IMR-90 (cell line): ENCODE measurements around the gene VPS13A. TPM values are rescaled to one million over a fixed set of nuclear protein-coding genes. Genes with fewer than 3 reads are reported as not detected.
A peak's percentile ranks its signal among the peaks of the same experiment; 100 is the strongest.

Experiments
- ATAC-seq: fragments of 200-7000 bp; cut with Tn5 transposase; 2 replicates; pipeline ENCODE4 v1.9.1; 2020; ENCODE audit warnings: low read depth, mild to moderate bottlenecking, moderate library complexity
- BruUV-seq: library from RNA; stranded (reverse); fragments of 400-500 nt; replicated peaks from 2 replicates; lab custom pipeline; 2021; lab: Mats Ljungman, UMichigan
- CTCF ChIA-PET: fragments of 300-600 bp; formaldehyde crosslinking; extraction: SDS; loops from one replicate; lab custom pipeline; 2021; ENCODE audit warnings: antibody characterized with exemption; lab: Yijun Ruan, JAX
- POLR2A ChIA-PET: fragments of 300-600 bp; sonication (Branson Sonifier 250); formaldehyde crosslinking; loops from one replicate; lab custom pipeline; 2022; ENCODE audit warnings: antibody characterized with exemption; ENCODE audit not compliant: unreplicated experiment; lab: Charles Lee
- DNase-seq: peaks from one replicate; pipeline ENCODE4 v3.0.0; 2013
- H2AFZ ChIP-seq: replicated peaks from 2 replicates; pipeline ENCODE3; 2013; ENCODE audit warnings: low read length, mild to moderate bottlenecking; ENCODE audit not compliant: poor library complexity
- H2AK5ac ChIP-seq: 2 replicates; pipeline ENCODE4 v1.6.1; 2013; ENCODE audit warnings: low read depth, low read length, inconsistent platforms
- H2AK9ac ChIP-seq: replicated peaks from 2 replicates; pipeline ENCODE3; 2013; ENCODE audit warnings: mild to moderate bottlenecking, low read depth, low read length, moderate library complexity; ENCODE audit not compliant: poor library complexity
- H2BK120ac ChIP-seq: 2 replicates; pipeline ENCODE4 v1.6.1; 2013; ENCODE audit warnings: low read depth, low read length, inconsistent platforms
- H2BK15ac ChIP-seq: 3 replicates; pipeline ENCODE4 v1.6.1; 2013; ENCODE audit warnings: low read depth, low read length, inconsistent platforms
- H2BK20ac ChIP-seq: 2 replicates; pipeline ENCODE4 v1.6.1; 2013; ENCODE audit warnings: low read depth, mild to moderate bottlenecking, inconsistent platforms, low read length, moderate library complexity
- H2BK5ac ChIP-seq: 2 replicates; pipeline ENCODE4 v1.6.1; 2013; ENCODE audit warnings: mild to moderate bottlenecking, low read depth, low read length, inconsistent platforms; ENCODE audit not compliant: poor library complexity, severe bottlenecking
- H3K14ac ChIP-seq: replicated peaks from 2 replicates; pipeline ENCODE4 v1.6.1; 2013; ENCODE audit warnings: low read depth, low read length, inconsistent platforms
- H3K18ac ChIP-seq: 2 replicates; pipeline ENCODE4 v1.6.1; 2013; ENCODE audit warnings: low read depth, low read length, control low read depth
- H3K23ac ChIP-seq: 2 replicates; pipeline ENCODE4 v1.6.1; 2013; ENCODE audit warnings: low read depth, low read length, inconsistent platforms
- H3K27ac ChIP-seq: 2 replicates; pipeline ENCODE4 v1.5.1; 2013; ENCODE audit warnings: mild to moderate bottlenecking, control low read depth, low read length; ENCODE audit not compliant: insufficient read depth
- H3K27me3 ChIP-seq: 2 replicates; pipeline ENCODE4 v1.6.1; 2013; ENCODE audit warnings: low read length; ENCODE audit not compliant: control insufficient read depth, insufficient read depth
- H3K36me3 ChIP-seq: 2 replicates; pipeline ENCODE4 v1.6.1; 2013; ENCODE audit warnings: low read length, mixed read lengths; ENCODE audit not compliant: control insufficient read depth, insufficient read depth
- H3K4ac ChIP-seq: 2 replicates; pipeline ENCODE4 v1.6.1; 2013; ENCODE audit warnings: low read depth, low read length, inconsistent platforms
- H3K4me1 ChIP-seq: 2 replicates; pipeline ENCODE4 v1.6.1; 2013; ENCODE audit warnings: low read length, mixed read lengths; ENCODE audit not compliant: control insufficient read depth, insufficient read depth
- H3K4me2 ChIP-seq: 2 replicates; pipeline ENCODE4 v1.6.1; 2013; ENCODE audit warnings: low read depth, mild to moderate bottlenecking, control low read depth, low read length, moderate library complexity
- H3K4me3 ChIP-seq: 2 replicates; pipeline ENCODE4 v1.5.1; 2013; ENCODE audit warnings: low read depth, mild to moderate bottlenecking, control low read depth, low read length, moderate library complexity; ENCODE audit not compliant: insufficient read depth
- H3K56ac ChIP-seq: 2 replicates; pipeline ENCODE4 v1.6.1; 2013; ENCODE audit warnings: low read length, inconsistent platforms; ENCODE audit not compliant: insufficient read depth; ENCODE audit errors: extremely low read depth
- H3K79me1 ChIP-seq, 2 experiments: 2 replicates each; pipeline ENCODE4 v1.6.1; 2013; ENCODE audit warnings: low read length in 2 of 2, inconsistent platforms in 1 of 2, low read depth in 1 of 2
- H3K9ac ChIP-seq: 2 replicates; pipeline ENCODE4 v1.6.1; 2013; ENCODE audit warnings: low read depth, low read length, control low read depth
- H3K9me1 ChIP-seq: 2 replicates; pipeline ENCODE4 v1.6.1; 2013; ENCODE audit warnings: low read length, inconsistent platforms; ENCODE audit not compliant: insufficient read depth
- H3K9me3 ChIP-seq: 2 replicates; pipeline ENCODE4 v1.6.1; 2013; ENCODE audit warnings: low read length; ENCODE audit not compliant: control insufficient read depth, insufficient read depth
- H4K20me1 ChIP-seq: 2 replicates; pipeline ENCODE4 v1.6.1; 2013; ENCODE audit warnings: low read length, inconsistent platforms; ENCODE audit not compliant: insufficient read depth
- H4K5ac ChIP-seq: 2 replicates; pipeline ENCODE4 v1.6.1; 2013; ENCODE audit warnings: mild to moderate bottlenecking, low read depth, low read length, control low read depth
- H4K8ac ChIP-seq, 2 experiments: 2 replicates each; pipeline ENCODE4 v1.6.1; 2013; ENCODE audit warnings: low read depth in 2 of 2, low read length in 2 of 2, control low read depth in 1 of 2, inconsistent platforms in 1 of 2
- H4K91ac ChIP-seq: 2 replicates; pipeline ENCODE4 v1.6.1; 2013; ENCODE audit warnings: low read depth, low read length, inconsistent platforms; ENCODE audit not compliant: insufficient read depth
- BHLHE40 ChIP-seq: fragments of 150-350 bp; IDR thresholded peaks from 2 replicates; pipeline ENCODE4 v1.6.1; 2016; ENCODE audit warnings: mild to moderate bottlenecking, low read depth, low read length
- CEBPB ChIP-seq: IDR thresholded peaks from 2 replicates; pipeline ENCODE4 v1.6.1; 2012; ENCODE audit warnings: low read depth, low read length, improper control_type of control experiment
- NFE2L2 ChIP-seq: fragments of 150-350 bp; IDR thresholded peaks from 2 replicates; pipeline ENCODE4 v1.6.1; 2016; ENCODE audit warnings: low read depth, mild to moderate bottlenecking, low read length
- RCOR1 ChIP-seq: IDR thresholded peaks from 2 replicates; pipeline ENCODE4 v1.6.1; 2012; ENCODE audit warnings: mild to moderate bottlenecking, low read length, improper control_type of control experiment; ENCODE audit not compliant: insufficient replicate concordance
- WGBS, 2 experiments: methylation state at CpG; one replicate each; pipeline versions ENCODE4 v1.1.5 to v1.1.7; 2013; ENCODE audit warnings: missing lambda C conversion rate in 2 of 2; ENCODE audit not compliant: insufficient read length in 1 of 2; ENCODE audit errors: extremely low coverage in 2 of 2; 5-methylcytosine and 5-hydroxymethylcytosine counted together
- dilution Hi-C: fragments of 300-500 bp; cut with HindIII; formaldehyde crosslinking; loops from one replicate; pipeline ENCODE4 v1.14.3; 2018; ENCODE audit warnings: low sequenced_read_pairs; ENCODE audit not compliant: unreplicated experiment
- in situ Hi-C: fragments of 300-500 bp; cut with MboI; formaldehyde crosslinking; loops from 3 replicates; pipeline ENCODE4 v1.14.3; 2019; ENCODE audit warnings: low sequenced_read_pairs, inconsistent platforms, mixed read lengths
- intact Hi-C: fragments of 100-400 bp; cut with micrococcal nuclease; formaldehyde crosslinking; loops from 2 replicates; pipeline ENCODE4 v1.10.0; 2022
- polyA plus RNA-seq, 3 experiments: library from polyadenylated mRNA; depleted of rRNA; stranded (reverse); fragments of >200 nt; gene quantifications; 2 replicates each; pipeline ENCODE4 v1.2.3, GENCODE V29; 2012; ENCODE audit warnings: low replicate concordance in 1 of 3
- total RNA-seq: library from RNA; depleted of rRNA; stranded (reverse); fragments of >200 nt; gene quantifications from 2 replicates; pipeline ENCODE4 v1.2.3, GENCODE V29; 2012
- TF ChIP-seq, protein P1 (sequence below): conservative IDR thresholded peaks from 2 replicates; pipeline ENCODE4 v1.5.1; 2012; ENCODE audit warnings: mild to moderate bottlenecking, low read depth, low read length, improper control_type of control experiment

Gene VPS13A
- total and polyA plus RNA-seq, 2 of the 4 experiments (the other 2 are of a cell fraction) = 10.4 to 26.5 TPM

DNA sequence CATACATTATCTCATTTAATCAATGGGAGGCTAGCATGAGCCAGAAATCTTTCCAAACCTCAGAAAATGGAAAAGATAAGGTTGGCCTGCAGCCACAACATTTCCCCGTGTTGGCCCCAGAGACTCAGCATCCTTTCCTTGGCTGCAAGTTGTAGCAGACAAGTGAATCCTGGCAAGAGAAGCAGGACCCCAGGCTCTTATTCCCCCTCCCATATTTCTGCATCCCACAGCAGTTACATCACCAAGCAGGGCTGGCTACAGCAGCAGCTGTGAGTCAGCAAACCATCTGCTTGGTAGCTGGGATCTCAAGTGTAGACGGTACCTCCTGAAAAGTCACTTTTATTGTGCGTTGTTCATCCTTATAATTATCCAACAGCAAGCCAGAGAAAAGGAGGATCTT is 258.4 kb downstream of the VPS13A start:
- no peaks in the 10 kb centered on the region for H3K27me3 ChIP-seq
- POLR2A ChIA-PET = no interaction called here
- DNase-seq (peak; percentile 64), ATAC-seq (peak; percentile 41; the same call in 1 of the 2 replicates)
- no peak overlapping the region for H3K4ac ChIP-seq
- H4K8ac ChIP-seq = no peak overlapping the region
- TF ChIP-seq RCOR1 (no peak), CEBPB (0 out of 2 replicates have a peak, but pooled peaks have one; percentile 38), BHLHE40 (no peak), NFE2L2 (peak; percentile 23; the same call in 1 of the 2 replicates)
- TF ChIP-seq, protein P1, sequence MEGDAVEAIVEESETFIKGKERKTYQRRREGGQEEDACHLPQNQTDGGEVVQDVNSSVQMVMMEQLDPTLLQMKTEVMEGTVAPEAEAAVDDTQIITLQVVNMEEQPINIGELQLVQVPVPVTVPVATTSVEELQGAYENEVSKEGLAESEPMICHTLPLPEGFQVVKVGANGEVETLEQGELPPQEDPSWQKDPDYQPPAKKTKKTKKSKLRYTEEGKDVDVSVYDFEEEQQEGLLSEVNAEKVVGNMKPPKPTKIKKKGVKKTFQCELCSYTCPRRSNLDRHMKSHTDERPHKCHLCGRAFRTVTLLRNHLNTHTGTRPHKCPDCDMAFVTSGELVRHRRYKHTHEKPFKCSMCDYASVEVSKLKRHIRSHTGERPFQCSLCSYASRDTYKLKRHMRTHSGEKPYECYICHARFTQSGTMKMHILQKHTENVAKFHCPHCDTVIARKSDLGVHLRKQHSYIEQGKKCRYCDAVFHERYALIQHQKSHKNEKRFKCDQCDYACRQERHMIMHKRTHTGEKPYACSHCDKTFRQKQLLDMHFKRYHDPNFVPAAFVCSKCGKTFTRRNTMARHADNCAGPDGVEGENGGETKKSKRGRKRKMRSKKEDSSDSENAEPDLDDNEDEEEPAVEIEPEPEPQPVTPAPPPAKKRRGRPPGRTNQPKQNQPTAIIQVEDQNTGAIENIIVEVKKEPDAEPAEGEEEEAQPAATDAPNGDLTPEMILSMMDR = no peak
- CTCF ChIA-PET = no interaction called here
- no peak overlapping the region for H3K14ac ChIP-seq
- no peak overlapping the region for H2AFZ ChIP-seq
- H2BK5ac ChIP-seq = no peak overlapping the region
- no peak overlapping the region for H3K9ac ChIP-seq
- no peak overlapping the region for H3K27ac ChIP-seq
- intact Hi-C loops (no loop called here), dilution Hi-C loops (no loop called here), in situ Hi-C loops (loop anchor here (5.0 to 10.0 kb wide), 2 partner anchors 312 to 599 kb away; partner anchors contain the start of gene GNAQ)
- no peaks in the 10 kb centered on the region for H3K36me3 ChIP-seq
- no peak overlapping the region for H3K4me2 ChIP-seq
- H2AK5ac ChIP-seq = no peak overlapping the region
- no peak overlapping the region for H4K91ac ChIP-seq
- BruUV-seq = no TSS peak
- H3K18ac ChIP-seq = no peak overlapping the region
- no peaks in the 10 kb centered on the region for H3K79me1 ChIP-seq
- no peak overlapping the region for H3K23ac ChIP-seq
- H3K56ac ChIP-seq = no peak overlapping the region
- no peaks in the 10 kb centered on the region; the same call in 1 of the 2 replicates for H3K9me1 ChIP-seq
- no peaks in the 10 kb centered on the region; the same call in 1 of the 2 replicates for H3K4me1 ChIP-seq
- H2BK20ac ChIP-seq = no peak overlapping the region
- H4K5ac ChIP-seq = no peak overlapping the region
- no peak overlapping the region for H2BK120ac ChIP-seq
- WGBS, 2 experiments = 0% methylated on average over 1 of the region's 3 CpGs; no CpG with 5 or more reads in 1 of the 2 experiments
- H3K4me3 ChIP-seq = no peak overlapping the region
- H4K20me1 ChIP-seq = no peaks in the 10 kb centered on the region
- no peaks in the 10 kb centered on the region for H3K9me3 ChIP-seq
- H2AK9ac ChIP-seq = no peak overlapping the region
- H2BK15ac ChIP-seq = no peak overlapping the region
